Measurements from ENCODE around the gene C11orf24. TPM values are rescaled to one million over a fixed set of nuclear protein-coding genes. Genes with fewer than 3 reads are reported as not detected.

Gene C11orf24
- total and polyA plus RNA-seq, 9 of the 15 experiments (the other 6 are each of a cell fraction or from before 2014, with no cell fraction given): 2.0 to 65.2 (median 32.5) TPM

DNA sequence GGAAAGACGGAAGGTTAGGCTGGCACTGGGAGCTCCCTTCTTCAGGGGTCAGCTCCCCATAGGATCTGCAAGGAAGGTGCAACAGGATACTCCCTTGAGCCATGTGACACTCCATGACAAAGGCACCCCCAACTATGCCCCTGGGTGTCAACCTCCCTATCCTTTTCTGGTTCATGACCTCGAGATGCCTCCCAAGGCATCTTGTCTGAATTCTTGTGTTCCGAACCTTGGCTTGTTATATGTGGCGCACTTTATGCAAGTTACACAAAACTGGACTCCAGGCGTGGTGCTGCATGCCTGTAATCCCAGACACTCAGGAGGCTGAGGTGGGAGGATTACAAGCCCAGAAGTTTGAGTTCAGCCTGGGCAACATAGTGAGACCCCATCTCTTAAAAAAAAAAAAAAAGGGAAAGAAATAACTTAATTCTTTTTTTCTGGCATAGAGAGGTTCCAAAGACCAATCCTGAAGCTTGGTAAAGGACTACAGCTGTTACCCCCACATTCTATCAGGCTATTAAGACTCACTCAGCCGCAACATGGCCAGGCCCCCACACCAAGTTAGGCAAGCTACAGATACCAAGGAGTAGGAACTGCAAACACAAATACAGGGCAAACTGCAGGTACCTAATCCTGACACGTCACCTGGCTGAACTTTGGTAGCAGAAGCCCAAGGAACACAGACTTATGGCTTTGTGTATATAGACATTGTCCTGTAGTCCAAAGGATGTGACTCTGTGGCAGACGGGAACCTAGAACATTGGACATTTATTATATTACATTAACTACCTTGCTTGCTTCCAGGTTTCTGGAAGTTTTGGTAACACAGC, 1.4 kb downstream of the C11orf24 start (continued):
- TF ChIP-seq, protein P1, sequence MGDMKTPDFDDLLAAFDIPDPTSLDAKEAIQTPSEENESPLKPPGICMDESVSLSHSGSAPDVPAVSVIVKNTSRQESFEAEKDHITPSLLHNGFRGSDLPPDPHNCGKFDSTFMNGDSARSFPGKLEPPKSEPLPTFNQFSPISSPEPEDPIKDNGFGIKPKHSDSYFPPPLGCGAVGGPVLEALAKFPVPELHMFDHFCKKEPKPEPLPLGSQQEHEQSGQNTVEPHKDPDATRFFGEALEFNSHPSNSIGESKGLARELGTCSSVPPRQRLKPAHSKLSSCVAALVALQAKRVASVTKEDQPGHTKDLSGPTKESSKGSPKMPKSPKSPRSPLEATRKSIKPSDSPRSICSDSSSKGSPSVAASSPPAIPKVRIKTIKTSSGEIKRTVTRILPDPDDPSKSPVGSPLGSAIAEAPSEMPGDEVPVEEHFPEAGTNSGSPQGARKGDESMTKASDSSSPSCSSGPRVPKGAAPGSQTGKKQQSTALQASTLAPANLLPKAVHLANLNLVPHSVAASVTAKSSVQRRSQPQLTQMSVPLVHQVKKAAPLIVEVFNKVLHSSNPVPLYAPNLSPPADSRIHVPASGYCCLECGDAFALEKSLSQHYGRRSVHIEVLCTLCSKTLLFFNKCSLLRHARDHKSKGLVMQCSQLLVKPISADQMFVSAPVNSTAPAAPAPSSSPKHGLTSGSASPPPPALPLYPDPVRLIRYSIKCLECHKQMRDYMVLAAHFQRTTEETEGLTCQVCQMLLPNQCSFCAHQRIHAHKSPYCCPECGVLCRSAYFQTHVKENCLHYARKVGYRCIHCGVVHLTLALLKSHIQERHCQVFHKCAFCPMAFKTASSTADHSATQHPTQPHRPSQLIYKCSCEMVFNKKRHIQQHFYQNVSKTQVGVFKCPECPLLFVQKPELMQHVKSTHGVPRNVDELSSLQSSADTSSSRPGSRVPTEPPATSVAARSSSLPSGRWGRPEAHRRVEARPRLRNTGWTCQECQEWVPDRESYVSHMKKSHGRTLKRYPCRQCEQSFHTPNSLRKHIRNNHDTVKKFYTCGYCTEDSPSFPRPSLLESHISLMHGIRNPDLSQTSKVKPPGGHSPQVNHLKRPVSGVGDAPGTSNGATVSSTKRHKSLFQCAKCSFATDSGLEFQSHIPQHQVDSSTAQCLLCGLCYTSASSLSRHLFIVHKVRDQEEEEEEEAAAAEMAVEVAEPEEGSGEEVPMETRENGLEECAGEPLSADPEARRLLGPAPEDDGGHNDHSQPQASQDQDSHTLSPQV (IDR thresholded peaks at IDR 0.05): 0 out of 2 replicates have a peak, but pooled peaks have one; percentile 50
- TF ChIP-seq ZNF584 (CRISPR knock-in tag; IDR thresholded peaks at IDR 0.05; ENCODE audit: low read depth) (no peak), TAF1 (IDR thresholded peaks at IDR 0.05; ENCODE audit: control insufficient read depth, extremely low read depth, insufficient read depth, low read length, severe bottlenecking) (no peak), ZNF445 (CRISPR knock-in tag; IDR thresholded peaks at IDR 0.05; ENCODE audit: low read depth) (no peak), NR2C2 (CRISPR knock-in tag; IDR thresholded peaks at IDR 0.05) (no peak), NR2C2 (tag; IDR thresholded peaks at IDR 0.05) (peak; percentile 32; the same call in 1 of the 2 replicates), NFXL1 (CRISPR knock-in tag; IDR thresholded peaks at IDR 0.05) (no peak; the same call in 1 of the 2 replicates), BRCA1 (IDR thresholded peaks at IDR 0.05) (no peak), BRCA1 (CRISPR knock-in tag; IDR thresholded peaks at IDR 0.05) (no peak), CBX1 (IDR thresholded peaks at IDR 0.05; ENCODE audit: low read depth) (no peak), SRF (CRISPR knock-in tag; IDR thresholded peaks at IDR 0.05) (no peak), CEBPG (CRISPR knock-in tag; IDR thresholded peaks at IDR 0.05) (no peak), CEBPG (tag; conservative IDR thresholded peaks at IDR 0.05 in 1 of 2, IDR thresholded peaks at IDR 0.05 in 1 of 2) (no peak), SP1 (CRISPR knock-in tag; IDR thresholded peaks at IDR 0.05) (0 out of 2 replicates have a peak, but pooled peaks have one; percentile 36)
- TF ChIP-seq, protein P2, sequence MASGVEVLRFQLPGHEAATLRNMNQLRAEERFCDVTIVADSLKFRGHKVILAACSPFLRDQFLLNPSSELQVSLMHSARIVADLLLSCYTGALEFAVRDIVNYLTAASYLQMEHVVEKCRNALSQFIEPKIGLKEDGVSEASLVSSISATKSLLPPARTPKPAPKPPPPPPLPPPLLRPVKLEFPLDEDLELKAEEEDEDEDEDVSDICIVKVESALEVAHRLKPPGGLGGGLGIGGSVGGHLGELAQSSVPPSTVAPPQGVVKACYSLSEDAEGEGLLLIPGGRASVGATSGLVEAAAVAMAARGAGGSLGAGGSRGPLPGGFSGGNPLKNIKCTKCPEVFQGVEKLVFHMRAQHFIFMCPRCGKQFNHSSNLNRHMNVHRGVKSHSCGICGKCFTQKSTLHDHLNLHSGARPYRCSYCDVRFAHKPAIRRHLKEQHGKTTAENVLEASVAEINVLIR (CRISPR knock-in tag; IDR thresholded peaks at IDR 0.05): 0 out of 2 replicates have a peak, but pooled peaks have one; percentile 25
- TF ChIP-seq, protein P3, sequence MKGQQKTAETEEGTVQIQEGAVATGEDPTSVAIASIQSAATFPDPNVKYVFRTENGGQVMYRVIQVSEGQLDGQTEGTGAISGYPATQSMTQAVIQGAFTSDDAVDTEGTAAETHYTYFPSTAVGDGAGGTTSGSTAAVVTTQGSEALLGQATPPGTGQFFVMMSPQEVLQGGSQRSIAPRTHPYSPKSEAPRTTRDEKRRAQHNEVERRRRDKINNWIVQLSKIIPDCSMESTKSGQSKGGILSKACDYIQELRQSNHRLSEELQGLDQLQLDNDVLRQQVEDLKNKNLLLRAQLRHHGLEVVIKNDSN (CRISPR knock-in tag; IDR thresholded peaks at IDR 0.05): peak; percentile 49; the same call in 1 of the 2 replicates
- TF ChIP-seq, protein P4, sequence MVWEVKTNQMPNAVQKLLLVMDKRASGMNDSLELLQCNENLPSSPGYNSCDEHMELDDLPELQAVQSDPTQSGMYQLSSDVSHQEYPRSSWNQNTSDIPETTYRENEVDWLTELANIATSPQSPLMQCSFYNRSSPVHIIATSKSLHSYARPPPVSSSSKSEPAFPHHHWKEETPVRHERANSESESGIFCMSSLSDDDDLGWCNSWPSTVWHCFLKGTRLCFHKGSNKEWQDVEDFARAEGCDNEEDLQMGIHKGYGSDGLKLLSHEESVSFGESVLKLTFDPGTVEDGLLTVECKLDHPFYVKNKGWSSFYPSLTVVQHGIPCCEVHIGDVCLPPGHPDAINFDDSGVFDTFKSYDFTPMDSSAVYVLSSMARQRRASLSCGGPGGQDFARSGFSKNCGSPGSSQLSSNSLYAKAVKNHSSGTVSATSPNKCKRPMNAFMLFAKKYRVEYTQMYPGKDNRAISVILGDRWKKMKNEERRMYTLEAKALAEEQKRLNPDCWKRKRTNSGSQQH (CRISPR knock-in tag; IDR thresholded peaks at IDR 0.05): 0 out of 2 replicates have a peak, but pooled peaks have one; percentile 26
